Neuronal stem cell (in vitro differentiated cells): Measurements from ENCODE around the gene SHOC2.

Experiments
- DNase-seq: peaks from one replicate; pipeline ENCODE4 v3.0.0-alpha.2; 2013; ENCODE audit warnings: low spot score
- H2AFZ ChIP-seq: one replicate; pipeline ENCODE4 v1.6.1; 2013; ENCODE audit warnings: mild to moderate bottlenecking, low read length, inconsistent platforms
- H2AK5ac ChIP-seq: 2 replicates; pipeline ENCODE4 v1.6.1; 2013; ENCODE audit warnings: low read depth, mild to moderate bottlenecking, inconsistent platforms, low read length, moderate library complexity, mixed read lengths
- H2BK120ac ChIP-seq: 2 replicates; pipeline ENCODE4 v1.6.1; 2013; ENCODE audit warnings: low read depth, mild to moderate bottlenecking, inconsistent platforms, low read length, moderate library complexity, mixed read lengths
- H2BK12ac ChIP-seq: one replicate; pipeline ENCODE4 v1.6.1; 2013; ENCODE audit warnings: low read length, inconsistent platforms
- H2BK15ac ChIP-seq: 2 replicates; pipeline ENCODE4 v1.6.1; 2013; ENCODE audit warnings: mild to moderate bottlenecking, low read length, inconsistent platforms, mixed read lengths
- H2BK5ac ChIP-seq: one replicate; pipeline ENCODE4 v1.6.1; 2013; ENCODE audit warnings: inconsistent platforms, mild to moderate bottlenecking, low read length, moderate library complexity
- H3K14ac ChIP-seq: one replicate; pipeline ENCODE4 v1.6.1; 2013; ENCODE audit warnings: low read length, inconsistent platforms
- H3K18ac ChIP-seq: 2 replicates; pipeline ENCODE4 v1.6.1; 2013; ENCODE audit warnings: low read length, inconsistent platforms
- H3K23ac ChIP-seq: 2 replicates; pipeline ENCODE4 v1.6.1; 2013; ENCODE audit warnings: low read depth, mild to moderate bottlenecking, mixed read lengths, low read length, inconsistent platforms; ENCODE audit not compliant: poor library complexity
- H3K27ac ChIP-seq: replicated peaks from 3 replicates; pipeline ENCODE4 v1.5.1; 2013; ENCODE audit warnings: low read length, inconsistent platforms
- H3K27me3 ChIP-seq, 3 experiments: 2 replicates each; pipeline ENCODE4 v1.6.1; 2013; ENCODE audit warnings: low read length in 3 of 3, mild to moderate bottlenecking in 2 of 3, inconsistent platforms in 1 of 3, low read depth in 1 of 3, mixed read lengths in 1 of 3, moderate library complexity in 1 of 3; ENCODE audit not compliant: control insufficient read depth in 3 of 3, insufficient read depth in 3 of 3
- H3K36me3 ChIP-seq, 2 donors: replicated peaks in 1 of 2; 2 replicates each; pipeline ENCODE4 v1.6.1; 2013; ENCODE audit warnings: low read length in 2 of 2; ENCODE audit not compliant: control insufficient read depth in 2 of 2, insufficient read depth in 2 of 2
- H3K4ac ChIP-seq: 2 replicates; pipeline ENCODE4 v1.6.1; 2013; ENCODE audit warnings: inconsistent platforms, mild to moderate bottlenecking, low read length, moderate library complexity
- H3K4me1 ChIP-seq, 2 donors: 1 replicate in 1 of 2; 2 replicates in 1 of 2; pipeline ENCODE4 v1.6.1; 2013; ENCODE audit warnings: low read length in 2 of 2, low read depth in 1 of 2; ENCODE audit not compliant: control insufficient read depth in 2 of 2, insufficient read depth in 1 of 2
- H3K4me2 ChIP-seq: one replicate; pipeline ENCODE4 v1.6.1; 2013; ENCODE audit warnings: mild to moderate bottlenecking, low read length, inconsistent platforms; ENCODE audit not compliant: insufficient read depth, poor library complexity, severe bottlenecking
- H3K4me3 ChIP-seq, 2 donors: 2 replicates each; pipeline ENCODE4 v1.5.1; 2013; ENCODE audit warnings: low read length in 2 of 2, mild to moderate bottlenecking in 2 of 2, inconsistent platforms in 1 of 2, moderate library complexity in 1 of 2
- H3K79me1 ChIP-seq: one replicate; pipeline ENCODE4 v1.6.1; 2013; ENCODE audit warnings: low read depth, mild to moderate bottlenecking, inconsistent platforms, low read length, moderate library complexity
- H3K9ac ChIP-seq: one replicate; pipeline ENCODE4 v1.6.1; 2013; ENCODE audit warnings: mild to moderate bottlenecking, low read depth, low read length, inconsistent platforms; ENCODE audit not compliant: poor library complexity
- H3K9me3 ChIP-seq, 2 donors: replicated peaks in 1 of 2; 2 replicates each; pipeline versions ENCODE3 to v1.6.1; 2013; ENCODE audit warnings: low read length in 2 of 2, mild to moderate bottlenecking in 2 of 2, inconsistent platforms in 1 of 2, low read depth in 1 of 2, mixed read lengths in 1 of 2, moderate library complexity in 1 of 2; ENCODE audit not compliant: control insufficient read depth in 2 of 2, insufficient read depth in 1 of 2
- H4K8ac ChIP-seq: one replicate; pipeline ENCODE4 v1.6.1; 2013; ENCODE audit warnings: low read depth, mild to moderate bottlenecking, inconsistent platforms, low read length, moderate library complexity
- H4K91ac ChIP-seq: one replicate; pipeline ENCODE4 v1.6.1; 2013; ENCODE audit warnings: low read length, low read depth, mild to moderate bottlenecking, inconsistent platforms; ENCODE audit not compliant: poor library complexity
- WGBS, 2 donors: extraction: QIAGEN DNeasy Blood & Tissue Kit; methylation state at CpG; one replicate each; pipeline ENCODE4 v1.1.7; 2013; ENCODE audit warnings: missing lambda C conversion rate in 2 of 2, mixed read lengths in 1 of 2; ENCODE audit not compliant: insufficient read length in 2 of 2, insufficient replicate concordance in 1 of 2; ENCODE audit errors: extremely low coverage in 2 of 2; 5-methylcytosine and 5-hydroxymethylcytosine counted together

The SHOC2 gene

DNA sequence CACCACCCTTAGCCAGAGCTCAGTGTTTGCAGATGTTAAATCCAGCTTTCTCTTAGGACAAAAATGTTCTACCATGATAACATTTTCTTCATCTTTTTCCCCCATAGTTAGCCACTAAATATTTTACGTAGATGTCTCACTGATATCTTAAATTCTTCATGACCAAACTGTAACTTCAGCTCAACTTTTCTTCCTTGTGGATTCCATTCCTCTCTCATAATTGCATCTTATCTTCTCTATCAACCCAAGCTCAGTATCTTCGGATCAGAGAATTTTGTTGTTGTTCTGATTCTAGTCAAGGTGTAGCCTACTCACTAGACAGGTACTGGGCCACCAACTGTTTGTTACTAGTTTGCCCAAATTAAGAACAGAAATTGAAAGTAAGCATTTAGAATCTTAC lies 60.2 kb downstream of the SHOC2 start:
- no peak for DNase-seq
- no peak overlapping the region for H2AK5ac ChIP-seq
- H3K4me2 ChIP-seq = no peak overlapping the region
- H3K18ac ChIP-seq = no peak overlapping the region
- no peak overlapping the region for H2BK5ac ChIP-seq
- H3K27ac ChIP-seq = no peak overlapping the region
- no peak overlapping the region for H3K23ac ChIP-seq
- no peaks in the 10 kb centered on the region for H3K4me1 ChIP-seq
- H3K79me1 ChIP-seq = no peaks in the 10 kb centered on the region
- H2AFZ ChIP-seq = no peak overlapping the region
- H3K4ac ChIP-seq = no peak overlapping the region
- no peak overlapping the region for H2BK12ac ChIP-seq
- peaks cover 2 to 6% of the 10 kb centered on the region in 2 donors for H3K36me3 ChIP-seq
- no peaks in the 10 kb centered on the region for H3K27me3 ChIP-seq
- no peak overlapping the region for H3K4me3 ChIP-seq
- no peak overlapping the region for H2BK120ac ChIP-seq
- H3K9me3 ChIP-seq = peaks cover 0 to 6% of the 10 kb centered on the region in 2 donors
- no peak overlapping the region for H4K8ac ChIP-seq
- WGBS, 2 donors = no CpG with 5 or more reads among the region's 2 CpGs
- no peak overlapping the region for H2BK15ac ChIP-seq
- no peak overlapping the region for H4K91ac ChIP-seq
- H3K9ac ChIP-seq = no peak overlapping the region
- no peak overlapping the region for H3K14ac ChIP-seq

DNA sequence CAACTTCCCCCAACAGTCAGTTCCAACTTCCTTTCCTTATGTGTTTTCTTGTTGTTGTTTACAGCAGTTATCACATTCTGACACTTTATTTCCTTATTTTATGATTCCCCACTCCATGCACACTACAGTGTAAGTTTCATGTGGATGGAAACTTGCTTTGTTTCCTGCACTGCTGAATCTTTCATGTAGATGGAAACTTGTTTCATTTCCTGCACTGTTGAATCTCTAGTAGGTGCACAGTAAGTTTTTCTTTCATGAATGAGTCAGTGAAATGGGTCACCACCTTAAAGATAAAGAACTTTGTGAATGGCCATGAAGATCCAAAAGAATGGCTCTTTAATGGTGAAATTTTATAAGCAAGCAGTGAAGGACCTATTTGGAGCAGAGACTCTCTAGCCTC lies 61.4 kb downstream of the SHOC2 start:
- H3K79me1 ChIP-seq = no peaks in the 10 kb centered on the region
- no peak overlapping the region for H4K8ac ChIP-seq
- no peak overlapping the region for H3K23ac ChIP-seq
- no peak overlapping the region for H4K91ac ChIP-seq
- no peaks in the 10 kb centered on the region for H3K27me3 ChIP-seq
- no peak overlapping the region for H3K9ac ChIP-seq
- no peak overlapping the region for H2BK15ac ChIP-seq
- no peak overlapping the region for H2AK5ac ChIP-seq
- no peak overlapping the region for H3K27ac ChIP-seq
- no peak overlapping the region for H3K18ac ChIP-seq
- H3K9me3 ChIP-seq = peaks cover 0 to 6% of the 10 kb centered on the region in 2 donors
- H2BK12ac ChIP-seq = no peak overlapping the region
- no peaks in the 10 kb centered on the region for H3K4me1 ChIP-seq
- H3K36me3 ChIP-seq = peaks cover 2 to 6% of the 10 kb centered on the region in 2 donors
- H2BK5ac ChIP-seq = no peak overlapping the region
- H3K14ac ChIP-seq = no peak overlapping the region
- DNase-seq = no peak
- no peak overlapping the region for H2AFZ ChIP-seq
- no peak overlapping the region for H3K4ac ChIP-seq
- H3K4me2 ChIP-seq = no peak overlapping the region
- H3K4me3 ChIP-seq = no peak overlapping the region
- no peak overlapping the region for H2BK120ac ChIP-seq

DNA sequence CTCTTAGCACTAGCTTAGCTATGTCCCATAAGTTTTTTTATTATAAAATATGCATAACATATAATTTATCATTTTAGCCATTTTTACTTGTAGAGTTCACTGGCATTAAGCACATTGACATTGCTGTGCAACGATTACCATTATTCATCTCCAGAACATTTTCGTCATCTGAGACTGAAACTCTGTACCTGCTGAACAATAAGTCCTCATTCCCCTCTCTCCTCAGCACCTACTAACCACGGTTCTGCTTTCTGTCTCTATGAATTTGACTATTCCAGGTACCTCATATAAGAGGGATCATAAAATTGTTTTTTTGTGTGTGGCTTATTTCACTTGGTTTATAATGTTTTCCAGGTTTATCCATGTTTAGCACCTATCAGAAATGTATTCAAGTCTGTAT lies 64.1 kb downstream of the SHOC2 start:
- no peak overlapping the region for H2AFZ ChIP-seq
- no peak overlapping the region for H2BK5ac ChIP-seq
- no CpG with 5 or more reads among the region's 3 CpGs for WGBS, 2 donors

DNA sequence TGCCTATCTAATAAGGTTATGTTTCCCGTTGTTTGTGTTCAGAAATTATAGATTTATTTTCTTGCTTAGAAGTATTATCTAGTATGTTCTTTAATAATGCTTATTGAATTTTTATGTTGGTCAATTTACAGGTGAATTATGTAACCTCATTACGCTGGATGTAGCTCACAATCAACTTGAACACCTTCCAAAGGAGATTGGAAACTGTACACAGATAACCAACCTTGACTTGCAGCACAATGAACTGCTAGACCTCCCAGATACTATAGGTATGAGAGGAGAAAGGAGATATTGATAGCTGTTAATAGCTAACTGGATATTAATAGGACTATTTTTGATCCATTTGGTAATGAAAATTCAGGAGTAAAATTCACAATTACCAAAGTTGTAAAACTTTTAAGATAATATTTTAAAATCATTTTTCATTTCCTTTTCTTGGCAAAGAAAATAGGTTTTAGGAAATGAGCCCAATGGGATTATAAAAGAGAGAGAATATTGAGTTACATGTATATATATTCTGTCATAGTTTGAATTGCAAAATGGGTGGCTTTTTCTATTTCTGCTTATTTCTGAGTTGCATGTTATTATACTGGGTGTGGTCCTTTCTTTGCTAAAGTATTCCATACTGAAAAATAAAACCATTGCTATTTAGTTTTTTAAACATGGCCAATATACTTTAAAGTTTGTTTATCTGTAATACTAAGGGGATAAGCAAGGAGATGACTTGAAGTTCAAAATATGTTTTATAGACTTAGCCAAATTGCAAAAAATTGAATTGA lies 66.3 kb downstream of the SHOC2 start:
- WGBS, 2 donors = no CpG with 5 or more reads among the region's 2 CpGs
- H3K23ac ChIP-seq = no peak overlapping the region
- no peak for DNase-seq

More for the DNA sequence above, 64.1 kb downstream of the SHOC2 start:
- peaks cover 2 to 22% of the 10 kb centered on the region in 2 donors for H3K36me3 ChIP-seq
- H3K4ac ChIP-seq = no peak overlapping the region
- H3K4me3 ChIP-seq = no peak overlapping the region
- H3K9ac ChIP-seq = no peak overlapping the region
- DNase-seq = no peak
- no peak overlapping the region for H2BK120ac ChIP-seq
- H3K23ac ChIP-seq = no peak overlapping the region
- H3K9me3 ChIP-seq = peaks cover 0 to under 1% of the 10 kb centered on the region in 2 donors
- no peak overlapping the region for H4K91ac ChIP-seq
- no peaks in the 10 kb centered on the region for H3K79me1 ChIP-seq
- H3K14ac ChIP-seq = no peak overlapping the region
- no peaks in the 10 kb centered on the region for H3K4me1 ChIP-seq
- no peak overlapping the region for H3K27ac ChIP-seq
- no peaks in the 10 kb centered on the region for H3K27me3 ChIP-seq
- no peak overlapping the region for H2BK15ac ChIP-seq
- H3K4me2 ChIP-seq = no peak overlapping the region
- H3K18ac ChIP-seq = no peak overlapping the region
- no peak overlapping the region for H2BK12ac ChIP-seq
- H4K8ac ChIP-seq = no peak overlapping the region
- H2AK5ac ChIP-seq = no peak overlapping the region

More for the DNA sequence above, 66.3 kb downstream of the SHOC2 start:
- no peaks in the 10 kb centered on the region for H3K27me3 ChIP-seq
- no peak overlapping the region for H3K4me2 ChIP-seq
- H2BK120ac ChIP-seq = no peak overlapping the region
- H3K9me3 ChIP-seq = peaks cover 0 to 5% of the 10 kb centered on the region in 2 donors
- no peak overlapping the region for H3K4ac ChIP-seq
- no peak overlapping the region for H3K4me3 ChIP-seq
- H2BK5ac ChIP-seq = no peak overlapping the region
- peaks cover 0 to 32% of the 10 kb centered on the region in 2 donors for H3K36me3 ChIP-seq
- H3K14ac ChIP-seq = no peak overlapping the region
- no peak overlapping the region for H3K18ac ChIP-seq
- H2AFZ ChIP-seq = no peak overlapping the region
- no peaks in the 10 kb centered on the region for H3K4me1 ChIP-seq
- no peak overlapping the region for H2BK12ac ChIP-seq
- H4K8ac ChIP-seq = no peak overlapping the region
- no peak overlapping the region for H3K9ac ChIP-seq
- no peak overlapping the region for H4K91ac ChIP-seq
- H3K79me1 ChIP-seq = no peaks in the 10 kb centered on the region
- H2BK15ac ChIP-seq = no peak overlapping the region
- H2AK5ac ChIP-seq = no peak overlapping the region
- H3K27ac ChIP-seq = no peak overlapping the region
